HEK293T (cell line): ENCODE data around the gene EFHD2.

Source experiments
- CTCF ChIA-PET: fragments of 350-600 bp; formaldehyde crosslinking; extraction: SDS; loops from one replicate; lab custom pipeline; 2021; ENCODE audit warnings: antibody characterized with exemption, inconsistent platforms; lab: Yijun Ruan, JAX
- POLR2A ChIA-PET: fragments of 350-600 bp; formaldehyde crosslinking; extraction: SDS; loops from one replicate; lab custom pipeline; 2020; ENCODE audit warnings: antibody characterized with exemption, inconsistent platforms; lab: Yijun Ruan, JAX
- DNase-seq: peaks from one replicate; pipeline ENCODE4 v3.0.0; 2012; ENCODE audit warnings: mixed read lengths; ENCODE audit errors: extremely low spot score
- ARNT ChIP-seq: fragments of 450-650 bp; IDR thresholded peaks from 2 replicates; pipeline ENCODE4 v1.6.1; 2017; ENCODE audit warnings: mild to moderate bottlenecking
- BHLHE40 ChIP-seq: fragments of 450-650 bp; IDR thresholded peaks from 2 replicates; pipeline ENCODE4 v1.6.1; 2016; ENCODE audit warnings: mild to moderate bottlenecking, moderate library complexity, borderline replicate concordance
- CTBP1 ChIP-seq: fragments of 450-650 bp; IDR thresholded peaks from 2 replicates; pipeline ENCODE4 v1.6.1; 2016; ENCODE audit warnings: borderline replicate concordance
- ELF4 ChIP-seq: fragments of 450-650 bp; IDR thresholded peaks from 2 replicates; pipeline ENCODE4 v1.6.1; 2017; ENCODE audit warnings: antibody characterized with exemption
- FOXA1 ChIP-seq: fragments of 450-650 bp; IDR thresholded peaks from 2 replicates; pipeline ENCODE4 v1.6.1; 2016; ENCODE audit warnings: mild to moderate bottlenecking
- FOXK2 ChIP-seq: fragments of 450-650 bp; IDR thresholded peaks from 2 replicates; pipeline ENCODE4 v1.6.1; 2016; ENCODE audit warnings: mild to moderate bottlenecking
- FOXM1 ChIP-seq: fragments of 450-650 bp; IDR thresholded peaks from 2 replicates; pipeline ENCODE4 v1.6.1; 2017; ENCODE audit warnings: mild to moderate bottlenecking, borderline replicate concordance
- HDGF ChIP-seq: fragments of 450-650 bp; IDR thresholded peaks from 2 replicates; pipeline ENCODE4 v1.6.1; 2017; ENCODE audit warnings: antibody characterized with exemption, borderline replicate concordance
- L3MBTL2 ChIP-seq: fragments of 450-650 bp; conservative IDR thresholded peaks from 2 replicates; pipeline ENCODE4 v1.6.1; 2016; ENCODE audit warnings: mild to moderate bottlenecking
- LEF1 ChIP-seq: fragments of 450-650 bp; IDR thresholded peaks from 2 replicates; pipeline ENCODE4 v1.6.1; 2017; ENCODE audit warnings: mild to moderate bottlenecking, borderline replicate concordance
- NFRKB ChIP-seq: fragments of 450-650 bp; IDR thresholded peaks from 2 replicates; pipeline ENCODE4 v1.6.1; 2016; ENCODE audit warnings: mild to moderate bottlenecking, moderate library complexity
- PKNOX1 ChIP-seq: fragments of 450-650 bp; IDR thresholded peaks from 2 replicates; pipeline ENCODE4 v1.6.1; 2016
- SP1 ChIP-seq: fragments of 450-650 bp; IDR thresholded peaks from 2 replicates; pipeline ENCODE4 v1.6.1; 2017
- SUZ12 ChIP-seq: fragments of 450-650 bp; IDR thresholded peaks from 2 replicates; pipeline ENCODE4 v1.6.1; 2016; ENCODE audit warnings: mild to moderate bottlenecking
- TARDBP ChIP-seq: fragments of 450-650 bp; IDR thresholded peaks from 2 replicates; pipeline ENCODE4 v1.6.1; 2016
- ZNF384 ChIP-seq: fragments of 450-650 bp; IDR thresholded peaks from 2 replicates; pipeline ENCODE4 v1.6.1; 2016

Gene EFHD2

GRCh38 chr1:15472587-15472986 lies 62.9 kb downstream of the EFHD2 start:
- DNase-seq: no peak
- CTCF ChIA-PET: no interaction called here
- peak; percentile 70 for TF ChIP-seq PKNOX1
- TF ChIP-seq ELF4: no peak
- POLR2A ChIA-PET: no interaction called here

- CTCF ChIA-PET: no interaction called here
- DNase-seq: no peak
- TF ChIP-seq HDGF: no peak
- TF ChIP-seq FOXA1: no peak
- TF ChIP-seq ARNT: no peak
- TF ChIP-seq PKNOX1: no peak
- no peak for TF ChIP-seq FOXK2
- TF ChIP-seq LEF1: no peak
- no peak for TF ChIP-seq SP1
- TF ChIP-seq ZNF384: no peak
- TF ChIP-seq L3MBTL2: no peak
- TF ChIP-seq NFRKB: no peak
- no peak for TF ChIP-seq SUZ12
- no peak for TF ChIP-seq ELF4
- TF ChIP-seq BHLHE40: no peak
- TF ChIP-seq TARDBP: no peak
- no peak for TF ChIP-seq FOXM1
- TF ChIP-seq CTBP1: no peak
- POLR2A ChIA-PET: no interaction called here
These were observed 66.1 kb downstream of the EFHD2 start, which contains the start of gene CELA2B for GRCh38 chr1:15475752-15476314. Gene CELA2B, plus strand, starts transcription at chr1:15476104. Its CDS starts 22 bp downstream, at chr1:15476126.

- POLR2A ChIA-PET: no interaction called here
- TF ChIP-seq ARNT: no peak
- no peak for TF ChIP-seq BHLHE40
- TF ChIP-seq PKNOX1: no peak
- TF ChIP-seq FOXM1: no peak
- TF ChIP-seq ELF4: no peak
- no peak for TF ChIP-seq HDGF
- TF ChIP-seq FOXK2: no peak
- TF ChIP-seq ZNF384: no peak
- no peak for TF ChIP-seq TARDBP
- TF ChIP-seq SP1: no peak
- TF ChIP-seq L3MBTL2: no peak
- no peak for TF ChIP-seq LEF1
- TF ChIP-seq CTBP1: no peak
- no peak for TF ChIP-seq FOXA1
- TF ChIP-seq NFRKB: no peak
- no peak for TF ChIP-seq SUZ12
- DNase-seq: no peak
- CTCF ChIA-PET: no interaction called here
These were observed 67.2 kb downstream of the EFHD2 start for GRCh38 chr1:15476927-15477326.

- CTCF ChIA-PET: no interaction called here
- POLR2A ChIA-PET: no interaction called here
- no peak for TF ChIP-seq NFRKB
- no peak for TF ChIP-seq ARNT
- DNase-seq: no peak
These were observed 68.0 kb downstream of the EFHD2 start for GRCh38 chr1:15477646-15478212.
